ENCODE measurements around the gene CD1E. TPM values are rescaled to one million over a fixed set of nuclear protein-coding genes. Genes with fewer than 3 reads are reported as not detected.

Gene CD1E
- total and polyA plus RNA-seq, 2 of the 13 experiments (the other 11 are each of a cell fraction or from before 2014, with no cell fraction given): not detected

- TF ChIP-seq GLI4 (CRISPR knock-in tag; IDR thresholded peaks at IDR 0.05; ENCODE audit: borderline replicate concordance): no peak
- no peak for TF ChIP-seq FOXJ3 (CRISPR knock-in tag; IDR thresholded peaks at IDR 0.05; ENCODE audit: borderline replicate concordance)
- TF ChIP-seq TP53 (CRISPR knock-in tag; conservative IDR thresholded peaks at IDR 0.05): no peak
Observed at GRCh38 chr1:158398818-158399514, 45.3 kb downstream of the CD1E start, which contains the start of gene OR10T2 (continued).

GRCh38 chr1:158400871-158401270, 47.2 kb downstream of the CD1E start:
- no peaks in the 10 kb centered on the region for H3K79me2 ChIP-seq (ENCODE audit: insufficient read depth, low read length)
- H3K9me3 ChIP-seq (ENCODE audit: low read length): peaks cover 39% of the 10 kb centered on the region
- H4K20me1 ChIP-seq (ENCODE audit: insufficient read depth, low read length): no peaks in the 10 kb centered on the region
- H3K36me3 ChIP-seq (replicated peaks in 1 of 2; ENCODE audit: control insufficient read depth in 1 of 2, insufficient read depth in 2 of 2, low read length in 2 of 2): no peaks in the 10 kb centered on the region
- no peak overlapping the region for H3K4me2 ChIP-seq (ENCODE audit: low read depth, low read length)
- BruUV-seq (replicated peaks): no TSS peak
- ChIA-PET POLR2A (no interaction called here), CTCF (ENCODE audit: low intra/inter-chr PET ratio, low total read pairs) (no interaction called here)
- H2AFZ ChIP-seq (ENCODE audit: low read length): no peak overlapping the region
- H3K27ac ChIP-seq (ENCODE audit: extremely low read length, insufficient read depth, low read length): no peak overlapping the region
- no peaks in the 10 kb centered on the region for H3K27me3 ChIP-seq (ENCODE audit: control insufficient read depth in 1 of 2, insufficient read depth in 2 of 2, low read length in 2 of 2)
- no peak overlapping the region for H3K9ac ChIP-seq (ENCODE audit: insufficient read depth, low read depth, low read length)
- no peaks in the 10 kb centered on the region for H3K4me1 ChIP-seq (ENCODE audit: insufficient read depth, low read length)
- no peak for DNase-seq (ENCODE audit: low spot score)
- H3K4me3 ChIP-seq (replicated peaks in 1 of 3; ENCODE audit: insufficient read depth in 1 of 3, low read depth in 2 of 3, low read length in 3 of 3): no peak overlapping the region
- no peak for ATAC-seq
- no peak for FAIRE-seq
- TF ChIP-seq REXO4 (CRISPR knock-in tag; IDR thresholded peaks at IDR 0.05; ENCODE audit: borderline replicate concordance) (no peak), ZNF256 (CRISPR knock-in tag; conservative IDR thresholded peaks at IDR 0.05) (no peak), ELF4 (CRISPR knock-in tag; IDR thresholded peaks at IDR 0.05; ENCODE audit: borderline replicate concordance) (no peak), ZNF350 (CRISPR knock-in tag; IDR thresholded peaks at IDR 0.05; ENCODE audit: borderline replicate concordance, low read depth) (no peak)
- in situ Hi-C loops (cut with HindIII; ENCODE audit: extremely low pct_ligation_motif_present, low pct_unique_long_range_greater_than_20kb): no loop called here
- intact Hi-C loops (cut with micrococcal nuclease; ENCODE audit: unreplicated experiment): no loop called here
- 4% methylated on average over 3 of the region's 3 CpGs for WGBS (ENCODE audit: low lambda C conversion rate)
